ENCODE data around the gene AKAP6. TPM values are rescaled to one million over a fixed set of nuclear protein-coding genes. Genes with fewer than 3 reads are reported as not detected.

Gene AKAP6
- total RNA-seq, 1 experiment from 2014 or later: 2.8 TPM

DNA sequence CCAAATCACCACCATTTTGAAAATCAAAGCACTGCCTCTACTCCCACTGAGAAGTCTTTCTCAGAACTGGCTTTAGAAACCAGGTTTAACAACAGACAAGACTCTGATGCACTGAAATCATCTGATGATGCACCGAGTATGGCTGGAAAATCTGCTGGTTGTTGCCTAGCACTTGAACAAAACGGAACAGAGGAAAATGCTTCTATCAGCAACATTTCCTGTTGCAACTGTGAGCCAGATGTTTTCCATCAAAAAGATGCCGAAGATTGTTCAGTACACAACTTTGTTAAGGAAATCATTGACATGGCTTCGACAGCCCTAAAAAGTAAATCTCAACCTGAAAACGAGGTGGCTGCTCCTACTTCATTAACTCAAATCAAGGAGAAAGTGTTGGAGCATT, 494.6 kb downstream of the AKAP6 start:
- no peak overlapping the region for H3K4me3 Mint-ChIP-seq (ENCODE audit: low read depth, unreplicated experiment)
- no peak for DNase-seq
- no TSS peak for BruUV-seq (replicated peaks)
- H3K27ac Mint-ChIP-seq (ENCODE audit: unreplicated experiment): no peak overlapping the region
- peaks cover 25% of the 10 kb centered on the region for H3K27me3 Mint-ChIP-seq (ENCODE audit: unreplicated experiment)
- H3K9me3 Mint-ChIP-seq (ENCODE audit: low read depth, unreplicated experiment): peaks cover 3% of the 10 kb centered on the region
- intact Hi-C loops (cut with micrococcal nuclease; ENCODE audit: unreplicated experiment): no loop called here
- no peaks in the 10 kb centered on the region for H3K4me1 Mint-ChIP-seq (ENCODE audit: low read depth, unreplicated experiment)
- no peak for TF ChIP-seq CTCF (IDR thresholded peaks at IDR 0.05; ENCODE audit: unreplicated experiment)
- H3K36me3 Mint-ChIP-seq (ENCODE audit: insufficient read depth, unreplicated experiment): no peaks in the 10 kb centered on the region
- CTCF ChIA-PET: no interaction called here

DNA sequence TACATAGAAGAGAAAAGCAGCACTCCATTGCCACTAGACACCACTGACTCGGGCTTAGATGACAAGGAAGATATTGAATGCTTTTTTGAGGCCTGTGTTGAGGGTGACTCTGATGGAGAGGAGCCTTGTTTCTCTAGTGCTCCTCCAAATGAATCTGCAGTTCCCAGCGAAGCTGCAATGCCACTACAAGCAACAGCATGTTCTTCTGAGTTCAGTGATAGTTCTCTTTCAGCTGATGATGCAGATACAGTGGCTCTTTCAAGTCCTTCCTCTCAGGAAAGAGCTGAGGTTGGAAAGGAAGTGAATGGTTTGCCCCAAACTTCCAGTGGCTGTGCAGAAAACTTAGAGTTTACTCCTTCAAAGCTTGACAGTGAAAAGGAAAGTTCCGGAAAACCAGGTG, 495.1 kb downstream of the AKAP6 start:
- no peak for TF ChIP-seq CTCF (IDR thresholded peaks at IDR 0.05; ENCODE audit: unreplicated experiment)
- no TSS peak for BruUV-seq (replicated peaks)
- Mint-ChIP-seq H3K9me3 (ENCODE audit: low read depth, unreplicated experiment) (peaks cover 2% of the 10 kb centered on the region), H3K36me3 (ENCODE audit: insufficient read depth, unreplicated experiment) (no peaks in the 10 kb centered on the region), H3K4me1 (ENCODE audit: low read depth, unreplicated experiment) (no peaks in the 10 kb centered on the region), H3K27me3 (ENCODE audit: unreplicated experiment) (peaks cover 20% of the 10 kb centered on the region), H3K4me3 (ENCODE audit: low read depth, unreplicated experiment) (no peak overlapping the region), H3K27ac (ENCODE audit: unreplicated experiment) (no peak overlapping the region)
- intact Hi-C loops (cut with micrococcal nuclease; ENCODE audit: unreplicated experiment): no loop called here
- CTCF ChIA-PET: no interaction called here
- no peak for DNase-seq

- BruUV-seq (replicated peaks): no TSS peak
- Mint-ChIP-seq H3K27me3 (ENCODE audit: unreplicated experiment) (peaks cover 20% of the 10 kb centered on the region), H3K4me3 (ENCODE audit: low read depth, unreplicated experiment) (no peak overlapping the region), H3K4me1 (ENCODE audit: low read depth, unreplicated experiment) (no peaks in the 10 kb centered on the region), H3K9me3 (ENCODE audit: low read depth, unreplicated experiment) (no peaks in the 10 kb centered on the region), H3K36me3 (ENCODE audit: insufficient read depth, unreplicated experiment) (no peaks in the 10 kb centered on the region), H3K27ac (ENCODE audit: unreplicated experiment) (no peak overlapping the region)
- no peak for TF ChIP-seq CTCF (IDR thresholded peaks at IDR 0.05; ENCODE audit: unreplicated experiment)
- intact Hi-C loops (cut with micrococcal nuclease; ENCODE audit: unreplicated experiment): no loop called here
- CTCF ChIA-PET: interaction anchor here (0.6 kb wide), 1 partner anchor 1440 kb away, joined by 4 read pairs; no protein-coding TSS in a partner anchor
- DNase-seq: no peak
These were observed 496.0 kb downstream of the AKAP6 start for GRCh38 chr14:32825058-32825457.

DNA sequence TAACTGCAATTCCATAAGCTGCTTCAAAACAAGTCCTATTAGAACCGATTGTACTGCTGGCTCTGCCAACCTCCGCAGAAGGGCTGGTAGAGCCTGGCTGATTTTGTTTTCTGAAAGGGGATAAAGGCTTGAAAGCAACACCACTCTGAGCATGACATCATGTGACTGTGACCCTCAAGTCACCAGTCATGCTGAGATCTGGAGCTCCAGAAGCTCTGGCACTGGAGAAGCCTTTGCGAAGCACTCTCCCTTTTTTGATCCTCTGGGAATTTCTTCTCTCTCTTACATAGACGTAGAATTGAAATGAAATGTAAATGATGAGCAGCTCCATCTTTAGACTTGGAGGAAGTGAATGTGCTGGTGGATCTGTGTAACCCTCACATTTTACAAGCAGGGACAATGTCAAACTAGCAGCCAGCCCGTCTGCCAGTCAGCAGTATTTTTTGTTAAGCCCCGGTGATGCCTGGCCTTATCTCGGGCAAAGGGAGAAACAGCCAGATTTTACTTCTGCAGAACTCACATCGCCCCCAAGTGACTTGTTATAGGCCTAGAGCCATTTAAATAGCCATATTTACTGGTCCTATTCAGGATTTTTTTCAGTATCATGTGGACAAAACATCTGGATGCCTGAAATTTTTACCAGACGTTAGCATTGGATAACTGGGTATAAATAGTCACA, 497.4 kb downstream of the AKAP6 start:
- Mint-ChIP-seq H3K27me3 (ENCODE audit: unreplicated experiment) (peaks cover 24% of the 10 kb centered on the region), H3K4me3 (ENCODE audit: low read depth, unreplicated experiment) (no peak overlapping the region), H3K27ac (ENCODE audit: unreplicated experiment) (no peak overlapping the region), H3K9me3 (ENCODE audit: low read depth, unreplicated experiment) (no peaks in the 10 kb centered on the region), H3K36me3 (ENCODE audit: insufficient read depth, unreplicated experiment) (no peaks in the 10 kb centered on the region), H3K4me1 (ENCODE audit: low read depth, unreplicated experiment) (no peaks in the 10 kb centered on the region)
- no TSS peak for BruUV-seq (replicated peaks)
- no peak for TF ChIP-seq CTCF (IDR thresholded peaks at IDR 0.05; ENCODE audit: unreplicated experiment)
- CTCF ChIA-PET: no interaction called here
- DNase-seq: no peak
- intact Hi-C loops (cut with micrococcal nuclease; ENCODE audit: unreplicated experiment): no loop called here
